GM23338 (cell line): Measurements from ENCODE around the gene MAGI1.

Source experiments
- EZH2 ChIP-seq: fragments of 200-600 bp; sonication (generic); IDR thresholded peaks from one replicate; pipeline ENCODE4 v1.8.0; 2017; ENCODE audit warnings: antibody characterized with exemption, mild to moderate bottlenecking, low read depth; ENCODE audit not compliant: unreplicated experiment
- EZH2phosphoT487 ChIP-seq: fragments of 200-600 bp; sonication (generic); IDR thresholded peaks from one replicate; pipeline ENCODE4 v1.8.1; 2018; ENCODE audit warnings: antibody characterized with exemption; ENCODE audit not compliant: unreplicated experiment
- JUNB ChIP-seq: IDR thresholded peaks from one replicate; pipeline ENCODE4 v1.6.1; 2016; ENCODE audit warnings: antibody characterized with exemption; ENCODE audit not compliant: unreplicated experiment
- NANOG ChIP-seq: IDR thresholded peaks from 2 replicates; pipeline ENCODE4 v1.6.1; 2016; ENCODE audit warnings: antibody characterized with exemption, borderline replicate concordance
- POLR2AphosphoS5 ChIP-seq: IDR thresholded peaks from 2 replicates; pipeline ENCODE4 v1.6.1; 2016; ENCODE audit warnings: antibody characterized with exemption, low read depth
- ZNF331 ChIP-seq: fragments of 250-450 bp; sonication (Bioruptor Pico); IDR thresholded peaks from 2 replicates; pipeline ENCODE4 v1.5.0; 2020; ENCODE audit warnings: low read depth, mild to moderate bottlenecking, moderate library complexity
- TF ChIP-seq, protein P1 (sequence below), 2 experiments: fragments of 200-600 bp in 1 of 2; sonication (generic) in 1 of 2; conservative IDR thresholded peaks; 2 replicates each; pipeline versions ENCODE4 v1.5.1 to v1.6.1; 2016 to 2017; ENCODE audit warnings: antibody characterized with exemption in 2 of 2, low read depth in 2 of 2, mild to moderate bottlenecking in 2 of 2, moderate library complexity in 1 of 2
- TF ChIP-seq, protein P2 (sequence below): IDR thresholded peaks from one replicate; pipeline ENCODE4 v1.6.1; 2018; ENCODE audit warnings: antibody characterized with exemption; ENCODE audit not compliant: unreplicated experiment
- TF ChIP-seq, protein P3 (sequence below): fragments of 250-450 bp; sonication (Bioruptor Pico); IDR thresholded peaks from 2 replicates; pipeline ENCODE4 v1.5.0; 2020; ENCODE audit warnings: mild to moderate bottlenecking, moderate library complexity
- TF ChIP-seq, protein P4 (sequence below): IDR thresholded peaks from 2 replicates; pipeline ENCODE4 v1.6.1; 2016; ENCODE audit warnings: antibody characterized with exemption

DNA sequence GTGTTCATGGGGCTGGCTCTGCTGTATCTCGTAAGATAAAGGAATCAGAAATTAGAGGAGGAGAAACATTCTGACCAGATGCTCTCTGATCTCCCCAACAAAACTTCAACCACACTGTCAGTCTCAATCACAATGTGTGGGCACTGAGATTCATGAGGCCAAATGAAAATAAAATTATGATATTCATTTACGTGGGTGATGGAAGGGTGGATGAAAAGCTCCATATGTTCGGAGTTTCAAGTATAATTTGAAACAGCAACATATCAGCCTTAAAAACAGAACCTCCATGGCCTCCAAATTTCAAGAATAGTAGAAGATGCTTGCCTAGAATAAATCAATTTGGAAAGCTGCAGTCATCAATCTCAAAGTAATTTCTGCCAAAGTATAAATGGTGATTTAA, 363.7 kb downstream of the MAGI1 start:
- TF ChIP-seq, protein P1, sequence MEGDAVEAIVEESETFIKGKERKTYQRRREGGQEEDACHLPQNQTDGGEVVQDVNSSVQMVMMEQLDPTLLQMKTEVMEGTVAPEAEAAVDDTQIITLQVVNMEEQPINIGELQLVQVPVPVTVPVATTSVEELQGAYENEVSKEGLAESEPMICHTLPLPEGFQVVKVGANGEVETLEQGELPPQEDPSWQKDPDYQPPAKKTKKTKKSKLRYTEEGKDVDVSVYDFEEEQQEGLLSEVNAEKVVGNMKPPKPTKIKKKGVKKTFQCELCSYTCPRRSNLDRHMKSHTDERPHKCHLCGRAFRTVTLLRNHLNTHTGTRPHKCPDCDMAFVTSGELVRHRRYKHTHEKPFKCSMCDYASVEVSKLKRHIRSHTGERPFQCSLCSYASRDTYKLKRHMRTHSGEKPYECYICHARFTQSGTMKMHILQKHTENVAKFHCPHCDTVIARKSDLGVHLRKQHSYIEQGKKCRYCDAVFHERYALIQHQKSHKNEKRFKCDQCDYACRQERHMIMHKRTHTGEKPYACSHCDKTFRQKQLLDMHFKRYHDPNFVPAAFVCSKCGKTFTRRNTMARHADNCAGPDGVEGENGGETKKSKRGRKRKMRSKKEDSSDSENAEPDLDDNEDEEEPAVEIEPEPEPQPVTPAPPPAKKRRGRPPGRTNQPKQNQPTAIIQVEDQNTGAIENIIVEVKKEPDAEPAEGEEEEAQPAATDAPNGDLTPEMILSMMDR (conservative IDR thresholded peaks at IDR 0.05; ENCODE audit: low read depth in 2 of 2): no peak
- no peak for TF ChIP-seq EZH2
- no peak for TF ChIP-seq EZH2phosphoT487
- no peak for TF ChIP-seq JUNB
- no peak for TF ChIP-seq POLR2AphosphoS5
- TF ChIP-seq, protein P2, sequence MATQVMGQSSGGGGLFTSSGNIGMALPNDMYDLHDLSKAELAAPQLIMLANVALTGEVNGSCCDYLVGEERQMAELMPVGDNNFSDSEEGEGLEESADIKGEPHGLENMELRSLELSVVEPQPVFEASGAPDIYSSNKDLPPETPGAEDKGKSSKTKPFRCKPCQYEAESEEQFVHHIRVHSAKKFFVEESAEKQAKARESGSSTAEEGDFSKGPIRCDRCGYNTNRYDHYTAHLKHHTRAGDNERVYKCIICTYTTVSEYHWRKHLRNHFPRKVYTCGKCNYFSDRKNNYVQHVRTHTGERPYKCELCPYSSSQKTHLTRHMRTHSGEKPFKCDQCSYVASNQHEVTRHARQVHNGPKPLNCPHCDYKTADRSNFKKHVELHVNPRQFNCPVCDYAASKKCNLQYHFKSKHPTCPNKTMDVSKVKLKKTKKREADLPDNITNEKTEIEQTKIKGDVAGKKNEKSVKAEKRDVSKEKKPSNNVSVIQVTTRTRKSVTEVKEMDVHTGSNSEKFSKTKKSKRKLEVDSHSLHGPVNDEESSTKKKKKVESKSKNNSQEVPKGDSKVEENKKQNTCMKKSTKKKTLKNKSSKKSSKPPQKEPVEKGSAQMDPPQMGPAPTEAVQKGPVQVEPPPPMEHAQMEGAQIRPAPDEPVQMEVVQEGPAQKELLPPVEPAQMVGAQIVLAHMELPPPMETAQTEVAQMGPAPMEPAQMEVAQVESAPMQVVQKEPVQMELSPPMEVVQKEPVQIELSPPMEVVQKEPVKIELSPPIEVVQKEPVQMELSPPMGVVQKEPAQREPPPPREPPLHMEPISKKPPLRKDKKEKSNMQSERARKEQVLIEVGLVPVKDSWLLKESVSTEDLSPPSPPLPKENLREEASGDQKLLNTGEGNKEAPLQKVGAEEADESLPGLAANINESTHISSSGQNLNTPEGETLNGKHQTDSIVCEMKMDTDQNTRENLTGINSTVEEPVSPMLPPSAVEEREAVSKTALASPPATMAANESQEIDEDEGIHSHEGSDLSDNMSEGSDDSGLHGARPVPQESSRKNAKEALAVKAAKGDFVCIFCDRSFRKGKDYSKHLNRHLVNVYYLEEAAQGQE: no peak
- TF ChIP-seq, protein P3, sequence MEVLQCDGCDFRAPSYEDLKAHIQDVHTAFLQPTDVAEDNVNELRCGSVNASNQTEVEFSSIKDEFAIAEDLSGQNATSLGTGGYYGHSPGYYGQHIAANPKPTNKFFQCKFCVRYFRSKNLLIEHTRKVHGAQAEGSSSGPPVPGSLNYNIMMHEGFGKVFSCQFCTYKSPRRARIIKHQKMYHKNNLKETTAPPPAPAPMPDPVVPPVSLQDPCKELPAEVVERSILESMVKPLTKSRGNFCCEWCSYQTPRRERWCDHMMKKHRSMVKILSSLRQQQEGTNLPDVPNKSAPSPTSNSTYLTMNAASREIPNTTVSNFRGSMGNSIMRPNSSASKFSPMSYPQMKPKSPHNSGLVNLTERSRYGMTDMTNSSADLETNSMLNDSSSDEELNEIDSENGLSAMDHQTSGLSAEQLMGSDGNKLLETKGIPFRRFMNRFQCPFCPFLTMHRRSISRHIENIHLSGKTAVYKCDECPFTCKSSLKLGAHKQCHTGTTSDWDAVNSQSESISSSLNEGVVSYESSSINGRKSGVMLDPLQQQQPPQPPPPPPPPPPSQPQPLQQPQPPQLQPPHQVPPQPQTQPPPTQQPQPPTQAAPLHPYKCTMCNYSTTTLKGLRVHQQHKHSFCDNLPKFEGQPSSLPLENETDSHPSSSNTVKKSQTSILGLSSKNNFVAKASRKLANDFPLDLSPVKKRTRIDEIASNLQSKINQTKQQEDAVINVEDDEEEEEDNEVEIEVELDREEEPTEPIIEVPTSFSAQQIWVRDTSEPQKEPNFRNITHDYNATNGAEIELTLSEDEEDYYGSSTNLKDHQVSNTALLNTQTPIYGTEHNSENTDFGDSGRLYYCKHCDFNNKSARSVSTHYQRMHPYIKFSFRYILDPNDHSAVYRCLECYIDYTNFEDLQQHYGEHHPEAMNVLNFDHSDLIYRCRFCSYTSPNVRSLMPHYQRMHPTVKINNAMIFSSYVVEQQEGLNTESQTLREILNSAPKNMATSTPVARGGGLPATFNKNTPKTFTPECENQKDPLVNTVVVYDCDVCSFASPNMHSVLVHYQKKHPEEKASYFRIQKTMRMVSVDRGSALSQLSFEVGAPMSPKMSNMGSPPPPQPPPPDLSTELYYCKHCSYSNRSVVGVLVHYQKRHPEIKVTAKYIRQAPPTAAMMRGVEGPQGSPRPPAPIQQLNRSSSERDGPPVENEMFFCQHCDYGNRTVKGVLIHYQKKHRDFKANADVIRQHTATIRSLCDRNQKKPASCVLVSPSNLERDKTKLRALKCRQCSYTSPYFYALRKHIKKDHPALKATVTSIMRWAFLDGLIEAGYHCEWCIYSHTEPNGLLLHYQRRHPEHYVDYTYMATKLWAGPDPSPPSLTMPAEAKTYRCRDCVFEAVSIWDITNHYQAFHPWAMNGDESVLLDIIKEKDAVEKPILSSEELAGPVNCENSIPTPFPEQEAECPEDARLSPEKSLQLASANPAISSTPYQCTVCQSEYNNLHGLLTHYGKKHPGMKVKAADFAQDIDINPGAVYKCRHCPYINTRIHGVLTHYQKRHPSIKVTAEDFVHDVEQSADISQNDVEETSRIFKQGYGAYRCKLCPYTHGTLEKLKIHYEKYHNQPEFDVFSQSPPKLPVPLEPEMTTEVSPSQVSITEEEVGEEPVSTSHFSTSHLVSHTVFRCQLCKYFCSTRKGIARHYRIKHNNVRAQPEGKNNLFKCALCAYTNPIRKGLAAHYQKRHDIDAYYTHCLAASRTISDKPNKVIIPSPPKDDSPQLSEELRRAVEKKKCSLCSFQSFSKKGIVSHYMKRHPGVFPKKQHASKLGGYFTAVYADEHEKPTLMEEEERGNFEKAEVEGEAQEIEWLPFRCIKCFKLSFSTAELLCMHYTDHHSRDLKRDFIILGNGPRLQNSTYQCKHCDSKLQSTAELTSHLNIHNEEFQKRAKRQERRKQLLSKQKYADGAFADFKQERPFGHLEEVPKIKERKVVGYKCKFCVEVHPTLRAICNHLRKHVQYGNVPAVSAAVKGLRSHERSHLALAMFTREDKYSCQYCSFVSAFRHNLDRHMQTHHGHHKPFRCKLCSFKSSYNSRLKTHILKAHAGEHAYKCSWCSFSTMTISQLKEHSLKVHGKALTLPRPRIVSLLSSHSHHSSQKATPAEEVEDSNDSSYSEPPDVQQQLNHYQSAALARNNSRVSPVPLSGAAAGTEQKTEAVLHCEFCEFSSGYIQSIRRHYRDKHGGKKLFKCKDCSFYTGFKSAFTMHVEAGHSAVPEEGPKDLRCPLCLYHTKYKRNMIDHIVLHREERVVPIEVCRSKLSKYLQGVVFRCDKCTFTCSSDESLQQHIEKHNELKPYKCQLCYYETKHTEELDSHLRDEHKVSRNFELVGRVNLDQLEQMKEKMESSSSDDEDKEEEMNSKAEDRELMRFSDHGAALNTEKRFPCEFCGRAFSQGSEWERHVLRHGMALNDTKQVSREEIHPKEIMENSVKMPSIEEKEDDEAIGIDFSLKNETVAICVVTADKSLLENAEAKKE (CRISPR knock-in tag): no peak
- TF ChIP-seq NANOG: no peak
- TF ChIP-seq ZNF331 (CRISPR knock-in tag): no peak
- TF ChIP-seq, protein P4, sequence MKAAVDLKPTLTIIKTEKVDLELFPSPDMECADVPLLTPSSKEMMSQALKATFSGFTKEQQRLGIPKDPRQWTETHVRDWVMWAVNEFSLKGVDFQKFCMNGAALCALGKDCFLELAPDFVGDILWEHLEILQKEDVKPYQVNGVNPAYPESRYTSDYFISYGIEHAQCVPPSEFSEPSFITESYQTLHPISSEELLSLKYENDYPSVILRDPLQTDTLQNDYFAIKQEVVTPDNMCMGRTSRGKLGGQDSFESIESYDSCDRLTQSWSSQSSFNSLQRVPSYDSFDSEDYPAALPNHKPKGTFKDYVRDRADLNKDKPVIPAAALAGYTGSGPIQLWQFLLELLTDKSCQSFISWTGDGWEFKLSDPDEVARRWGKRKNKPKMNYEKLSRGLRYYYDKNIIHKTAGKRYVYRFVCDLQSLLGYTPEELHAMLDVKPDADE: no peak
